T-helper 1 cell treated with Interleukin-12 subunit alpha and Interleukin-12 subunit beta and Interleukin-4 antibody, amounts not matched to agents 30 μg/mL and 1 μg/mL, for 36 hours (primary cell): Measurements from ENCODE around the gene CA5A.
A peak's percentile ranks its signal among the peaks of the same experiment; 100 is the strongest.

Experiments
- H3K27ac Mint-ChIP-seq: one replicate; pipeline ENCODE4 v1.8.0; 2021; ENCODE audit warnings: mild to moderate bottlenecking, mixed read lengths
- H3K27me3 Mint-ChIP-seq: one replicate; pipeline ENCODE4 v1.8.0; 2021; ENCODE audit warnings: low read depth, mixed read lengths
- H3K36me3 Mint-ChIP-seq: one replicate; pipeline ENCODE4 v1.8.0; 2021; ENCODE audit warnings: low read depth, mixed read lengths
- H3K4me1 Mint-ChIP-seq: one replicate; pipeline ENCODE4 v1.8.0; 2021; ENCODE audit warnings: low read depth, mixed read lengths
- H3K4me3 Mint-ChIP-seq: one replicate; pipeline ENCODE4 v1.8.0; 2021; ENCODE audit warnings: mild to moderate bottlenecking, moderate library complexity, mixed read lengths
- H3K9me3 Mint-ChIP-seq: one replicate; pipeline ENCODE4 v1.8.0; 2021; ENCODE audit warnings: mixed read lengths

CA5A gene

DNA sequence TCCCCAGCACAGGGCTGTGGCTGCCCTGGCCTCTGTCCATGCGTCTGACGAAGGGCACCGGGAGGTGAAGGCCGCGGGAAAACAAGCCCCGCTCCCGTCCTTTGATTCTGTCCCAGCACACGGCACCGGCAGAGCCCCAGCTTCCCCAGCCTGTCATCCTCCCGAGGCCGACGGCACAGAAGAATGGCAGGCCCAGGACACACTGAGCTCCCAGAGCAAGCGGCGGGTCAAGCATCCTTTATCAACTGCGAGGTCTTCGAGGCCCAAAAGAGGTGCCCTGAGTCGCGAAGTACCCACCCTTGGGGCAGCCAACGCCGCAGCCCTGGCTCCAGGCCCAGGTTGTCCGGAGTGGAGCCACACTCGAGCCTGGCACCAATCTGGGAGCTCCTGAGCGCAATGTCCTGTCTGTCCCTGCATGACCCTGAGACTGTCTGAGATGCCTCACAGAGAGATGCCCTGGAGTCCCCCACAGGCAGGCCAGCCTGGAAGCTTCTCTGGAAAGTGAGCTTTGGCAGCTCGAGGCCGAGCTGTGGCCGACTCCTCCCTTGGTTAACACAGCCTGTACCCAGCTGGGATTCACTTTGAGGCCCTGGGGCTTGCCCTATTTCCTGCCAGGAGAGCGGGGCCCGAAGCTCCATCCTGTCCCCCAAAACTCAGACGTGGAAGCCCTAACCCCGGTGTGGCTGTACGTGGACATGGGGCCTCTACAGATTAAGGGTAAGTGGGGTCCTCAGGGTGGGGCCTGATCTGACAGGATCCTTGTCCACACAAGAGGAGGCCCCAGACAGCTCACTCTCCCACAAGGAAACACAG, 90.3 kb downstream of the CA5A start:
- H3K9me3 Mint-ChIP-seq = no peaks in the 10 kb centered on the region
- H3K4me3 Mint-ChIP-seq = no peak overlapping the region
- no peak overlapping the region for H3K27ac Mint-ChIP-seq
- peaks cover 27% of the 10 kb centered on the region for H3K36me3 Mint-ChIP-seq
- peaks cover 14% of the 10 kb centered on the region for H3K4me1 Mint-ChIP-seq
- no peaks in the 10 kb centered on the region for H3K27me3 Mint-ChIP-seq

DNA sequence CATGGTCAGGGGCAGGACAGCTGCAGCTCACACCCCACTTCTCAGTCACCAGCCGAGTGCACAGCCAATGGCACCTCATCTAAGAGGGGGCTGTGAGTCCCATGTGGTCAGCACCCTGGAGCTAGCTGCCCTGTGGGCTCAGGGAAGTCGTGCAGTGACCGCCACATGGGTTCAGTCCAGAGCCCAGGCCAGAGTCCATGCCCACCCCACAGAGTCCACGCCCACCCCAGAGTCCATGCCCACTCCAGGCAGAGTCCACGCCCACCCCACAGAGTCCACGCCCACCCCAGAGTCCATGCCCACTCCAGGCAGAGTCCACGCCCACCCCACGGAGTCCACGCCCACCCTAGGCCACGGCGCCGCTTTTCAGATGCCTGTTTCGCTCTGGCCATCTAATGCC, 91.1 kb downstream of the CA5A start:
- Mint-ChIP-seq H3K27ac (no peak overlapping the region), H3K27me3 (no peaks in the 10 kb centered on the region), H3K4me1 (peaks cover 9% of the 10 kb centered on the region), H3K9me3 (no peaks in the 10 kb centered on the region), H3K4me3 (no peak overlapping the region), H3K36me3 (peaks cover 24% of the 10 kb centered on the region)

DNA sequence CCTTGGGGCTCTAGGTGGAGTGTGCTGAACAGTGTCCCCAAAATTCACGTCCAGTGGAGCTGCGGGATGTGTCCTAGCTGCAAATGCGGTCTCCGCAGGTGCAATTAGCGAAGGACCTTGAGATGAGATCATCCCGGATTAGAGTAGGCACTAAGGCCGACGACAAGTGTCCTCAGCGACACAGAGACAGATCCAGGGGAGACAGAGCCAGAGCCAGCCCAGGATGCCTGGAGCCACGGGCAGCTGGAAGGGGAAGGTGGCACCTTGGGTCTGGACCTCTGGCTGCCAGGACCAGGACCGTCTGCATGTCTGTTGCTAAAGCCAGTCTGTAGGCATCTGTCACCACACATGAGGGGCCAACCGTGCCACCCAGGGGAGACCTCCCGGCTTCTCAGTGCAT, 91.5 kb downstream of the CA5A start:
- Mint-ChIP-seq H3K4me3 (no peak overlapping the region), H3K36me3 (peaks cover 21% of the 10 kb centered on the region)

DNA sequence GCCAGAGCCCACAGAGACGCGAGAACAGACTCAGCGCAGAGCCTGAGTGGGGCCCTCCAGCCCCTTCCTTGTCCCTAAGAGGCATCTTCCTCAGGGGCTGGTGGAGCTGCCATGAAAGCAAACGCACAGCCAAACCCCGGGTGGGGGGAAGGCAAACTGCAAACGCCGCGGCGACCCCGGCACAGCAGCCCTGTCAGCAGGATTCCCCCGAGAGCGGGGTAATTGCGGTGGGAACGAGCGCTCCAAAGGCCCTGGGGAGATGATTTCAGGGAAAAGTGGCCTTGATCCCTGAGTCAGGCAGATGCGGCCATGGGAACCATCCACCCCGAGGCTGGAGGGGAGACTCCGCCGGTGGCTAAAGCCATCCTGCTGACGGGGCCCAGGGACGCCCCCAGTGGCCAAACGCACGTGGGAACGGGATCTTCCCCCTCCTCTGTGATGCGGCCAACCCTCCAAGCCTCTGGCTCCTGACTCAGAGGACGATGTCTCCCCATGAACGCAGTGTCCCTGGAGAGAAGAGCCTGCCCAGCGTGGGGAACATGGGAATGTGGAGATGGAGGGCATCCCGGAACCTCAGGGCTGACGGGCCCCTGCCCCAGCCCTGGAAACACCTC, 92.1 kb downstream of the CA5A start:
- no peak overlapping the region for H3K27ac Mint-ChIP-seq

More for the DNA sequence above, 91.5 kb downstream of the CA5A start:
- no peak overlapping the region for H3K27ac Mint-ChIP-seq
- peaks cover 9% of the 10 kb centered on the region for H3K4me1 Mint-ChIP-seq
- H3K9me3 Mint-ChIP-seq = no peaks in the 10 kb centered on the region
- no peaks in the 10 kb centered on the region for H3K27me3 Mint-ChIP-seq

DNA sequence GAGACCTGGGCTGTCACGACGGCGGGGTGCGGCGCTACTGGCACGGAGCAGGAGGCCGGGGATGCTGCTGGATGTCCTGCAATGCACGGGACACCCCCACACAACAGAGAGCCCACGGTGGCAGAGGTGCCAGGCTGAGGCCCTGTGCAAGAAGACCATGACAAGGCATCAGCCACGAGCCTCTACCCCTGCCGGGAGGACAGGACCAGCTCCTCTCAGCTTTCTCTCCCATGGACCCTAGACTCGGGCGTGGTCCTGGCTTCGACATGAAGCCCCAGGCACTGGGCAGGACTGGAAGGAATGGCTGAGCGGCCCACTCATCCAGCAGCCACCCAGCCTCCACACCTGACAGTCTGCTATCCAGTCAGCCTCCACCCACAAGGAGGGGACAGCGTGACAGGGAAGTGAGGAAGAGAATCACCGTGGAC, 92.6 kb downstream of the CA5A start:
- Mint-ChIP-seq H3K27ac (no peak overlapping the region), H3K9me3 (no peaks in the 10 kb centered on the region), H3K36me3 (peaks cover 18% of the 10 kb centered on the region), H3K4me1 (peaks cover 9% of the 10 kb centered on the region), H3K4me3 (no peak overlapping the region), H3K27me3 (no peaks in the 10 kb centered on the region)

More for the DNA sequence above, 92.1 kb downstream of the CA5A start:
- H3K9me3 Mint-ChIP-seq = no peaks in the 10 kb centered on the region
- no peaks in the 10 kb centered on the region for H3K27me3 Mint-ChIP-seq
- H3K4me1 Mint-ChIP-seq = peaks cover 9% of the 10 kb centered on the region
- H3K36me3 Mint-ChIP-seq = peaks cover 20% of the 10 kb centered on the region
- no peak overlapping the region for H3K4me3 Mint-ChIP-seq

DNA sequence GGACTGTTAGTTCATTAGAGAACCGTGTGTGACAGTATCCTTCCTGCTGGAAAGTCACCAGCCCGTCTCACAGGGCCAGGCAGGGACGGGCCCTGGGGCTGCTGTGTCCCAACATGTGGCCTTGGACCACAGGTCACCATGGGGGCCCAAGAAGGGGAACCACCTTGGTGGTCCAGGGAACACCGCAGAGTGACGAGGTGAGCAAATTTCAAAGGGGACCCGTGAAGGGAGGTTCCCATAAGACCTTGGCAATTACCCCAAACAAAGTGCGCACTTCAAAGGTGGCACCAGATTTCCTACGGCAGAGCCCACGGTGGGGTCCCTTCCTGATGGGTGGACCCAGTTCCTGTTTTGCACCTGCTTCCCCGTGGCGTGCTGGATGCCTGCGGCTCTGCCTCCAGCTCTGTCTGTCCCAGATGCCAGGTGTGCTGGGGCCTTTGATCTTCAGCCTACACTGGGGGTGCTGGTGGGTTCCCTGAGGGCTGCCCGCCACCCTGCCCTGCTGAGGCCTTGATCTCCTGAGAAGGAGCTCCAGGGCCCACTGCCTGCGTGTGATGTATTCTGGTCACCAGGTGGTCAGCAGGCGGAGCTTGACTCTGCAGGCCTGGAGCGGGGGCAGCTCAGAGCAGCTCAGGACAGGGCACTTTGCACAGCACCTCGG, 94.0 kb downstream of the CA5A start:
- Mint-ChIP-seq H3K9me3 (no peaks in the 10 kb centered on the region), H3K27ac (peak overlapping the region; percentile 20), H3K4me3 (no peak overlapping the region), H3K4me1 (peaks cover 6% of the 10 kb centered on the region), H3K27me3 (no peaks in the 10 kb centered on the region), H3K36me3 (peaks cover 14% of the 10 kb centered on the region)

DNA sequence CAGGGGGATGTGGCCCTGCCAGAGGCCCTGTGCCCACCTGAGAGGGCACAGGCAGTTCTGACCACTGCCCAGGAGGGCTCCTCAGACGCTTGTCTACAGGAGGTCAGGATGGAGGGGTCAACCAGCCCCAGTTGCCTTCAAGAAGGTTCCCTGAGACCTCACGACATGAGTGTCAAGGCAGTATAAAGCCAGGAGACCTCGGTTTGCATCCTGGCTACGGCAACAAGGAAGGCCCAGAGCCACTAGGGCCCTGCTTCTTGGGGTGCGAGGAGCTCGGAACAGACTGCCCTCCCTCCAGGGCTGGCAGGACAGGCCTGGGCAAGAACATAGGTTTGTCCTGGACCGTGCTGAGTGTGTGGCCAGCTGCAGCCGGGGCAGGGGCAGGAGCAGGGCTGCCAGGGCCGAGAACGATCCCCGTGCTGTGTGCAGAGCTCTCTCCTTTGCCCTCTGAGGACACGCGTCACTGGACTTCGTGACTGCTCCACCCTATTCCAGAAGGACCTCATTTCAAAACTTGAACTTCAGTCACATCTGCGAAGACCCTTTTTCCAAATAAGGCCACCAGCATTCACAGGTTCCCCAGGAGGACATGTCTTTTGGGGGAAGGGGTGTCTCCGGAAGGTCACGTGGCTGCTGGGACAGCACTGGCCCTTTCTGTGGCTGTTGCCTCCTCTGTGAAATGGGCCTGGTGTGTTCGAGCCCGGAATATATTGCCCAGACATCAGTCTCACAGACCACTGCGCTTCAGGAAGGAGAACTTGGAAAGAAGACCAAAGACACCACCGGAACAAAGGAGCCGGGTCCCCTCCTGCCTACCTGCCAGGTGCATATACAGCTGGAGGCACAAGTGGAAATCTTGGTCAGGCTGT, 94.8 kb downstream of the CA5A start:
- H3K9me3 Mint-ChIP-seq = no peaks in the 10 kb centered on the region
- H3K36me3 Mint-ChIP-seq = peaks cover 17% of the 10 kb centered on the region
- H3K4me1 Mint-ChIP-seq = peaks cover 9% of the 10 kb centered on the region
- H3K27ac Mint-ChIP-seq = no peak overlapping the region
- no peak overlapping the region for H3K4me3 Mint-ChIP-seq
- no peaks in the 10 kb centered on the region for H3K27me3 Mint-ChIP-seq

DNA sequence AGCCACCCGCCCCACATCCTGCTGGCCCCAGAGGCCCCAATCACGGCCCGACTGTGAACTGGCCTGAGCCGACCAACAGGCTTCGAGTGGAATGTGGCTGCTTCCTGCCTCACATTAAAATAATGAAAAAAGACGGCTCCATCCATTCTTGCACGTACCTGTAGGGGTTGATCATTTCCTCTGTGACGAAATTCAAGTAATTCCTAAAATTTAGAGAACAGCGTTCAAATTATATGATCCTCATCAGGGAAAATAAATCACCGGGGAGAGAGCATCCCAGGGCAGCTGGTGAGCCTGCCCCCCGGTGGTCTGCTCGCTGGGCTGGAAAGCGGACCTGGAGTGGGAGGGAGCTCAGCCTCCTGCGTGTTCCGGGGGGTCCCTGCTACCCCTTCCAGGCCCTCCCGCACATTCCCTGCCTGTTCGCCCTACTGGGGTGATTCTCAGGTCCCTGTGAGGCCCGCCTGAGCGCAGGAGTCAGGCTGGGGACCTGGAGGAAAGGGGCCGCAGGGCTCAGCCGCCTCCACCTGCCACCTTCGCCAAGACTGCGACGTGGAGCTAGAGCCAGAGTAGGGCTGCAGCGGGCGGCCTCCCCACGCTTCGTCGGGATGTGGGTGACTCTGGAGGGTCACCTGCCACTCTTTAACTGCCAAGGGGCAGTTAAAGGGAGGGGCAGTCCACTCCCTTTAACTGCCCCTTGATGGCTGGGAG, 95.9 kb downstream of the CA5A start:
- H3K4me1 Mint-ChIP-seq = peaks cover 9% of the 10 kb centered on the region
- no peak overlapping the region for H3K27ac Mint-ChIP-seq
- no peaks in the 10 kb centered on the region for H3K27me3 Mint-ChIP-seq
- H3K4me3 Mint-ChIP-seq = no peak overlapping the region
- peaks cover 22% of the 10 kb centered on the region for H3K36me3 Mint-ChIP-seq
- H3K9me3 Mint-ChIP-seq = no peaks in the 10 kb centered on the region

DNA sequence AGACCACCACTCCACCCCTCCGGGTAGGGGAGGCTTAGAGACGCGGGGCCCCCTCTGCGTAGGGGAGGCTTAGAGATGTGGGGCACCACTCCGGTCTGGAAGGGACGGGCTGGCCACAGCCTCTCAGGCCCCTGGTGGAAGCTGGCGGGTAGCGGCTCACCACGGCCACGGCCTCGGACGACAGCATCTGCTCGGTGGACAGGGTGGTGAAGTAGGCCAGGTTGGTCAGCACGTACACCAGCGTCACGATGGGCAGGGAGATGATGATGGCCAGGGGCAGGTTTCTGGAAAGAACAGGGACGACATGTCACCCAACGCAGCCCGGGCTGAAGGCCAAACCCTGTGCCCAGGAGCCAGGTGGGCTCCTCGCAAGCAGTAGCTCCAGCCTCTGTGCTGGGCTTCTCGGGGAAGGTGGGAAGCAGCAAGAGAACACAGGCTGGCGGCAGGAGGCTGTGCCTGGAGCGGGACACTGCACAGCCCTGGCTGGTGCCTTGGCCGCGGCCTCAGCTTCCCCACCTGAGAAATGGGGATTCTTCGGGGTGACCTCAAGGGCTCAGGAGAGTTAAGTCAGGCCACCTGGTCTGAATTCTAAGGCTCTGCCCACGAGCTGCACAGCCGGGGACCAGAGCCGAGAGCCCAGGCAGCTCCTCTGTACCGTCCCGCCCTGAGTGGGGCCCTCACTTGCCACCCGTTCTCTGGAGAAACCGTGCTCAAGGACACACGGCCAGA, 96.6 kb downstream of the CA5A start:
- H3K36me3 Mint-ChIP-seq = peaks cover 20% of the 10 kb centered on the region
- H3K27me3 Mint-ChIP-seq = no peaks in the 10 kb centered on the region
- H3K9me3 Mint-ChIP-seq = no peaks in the 10 kb centered on the region
- no peak overlapping the region for H3K27ac Mint-ChIP-seq
- peaks cover 9% of the 10 kb centered on the region for H3K4me1 Mint-ChIP-seq
- H3K4me3 Mint-ChIP-seq = no peak overlapping the region

DNA sequence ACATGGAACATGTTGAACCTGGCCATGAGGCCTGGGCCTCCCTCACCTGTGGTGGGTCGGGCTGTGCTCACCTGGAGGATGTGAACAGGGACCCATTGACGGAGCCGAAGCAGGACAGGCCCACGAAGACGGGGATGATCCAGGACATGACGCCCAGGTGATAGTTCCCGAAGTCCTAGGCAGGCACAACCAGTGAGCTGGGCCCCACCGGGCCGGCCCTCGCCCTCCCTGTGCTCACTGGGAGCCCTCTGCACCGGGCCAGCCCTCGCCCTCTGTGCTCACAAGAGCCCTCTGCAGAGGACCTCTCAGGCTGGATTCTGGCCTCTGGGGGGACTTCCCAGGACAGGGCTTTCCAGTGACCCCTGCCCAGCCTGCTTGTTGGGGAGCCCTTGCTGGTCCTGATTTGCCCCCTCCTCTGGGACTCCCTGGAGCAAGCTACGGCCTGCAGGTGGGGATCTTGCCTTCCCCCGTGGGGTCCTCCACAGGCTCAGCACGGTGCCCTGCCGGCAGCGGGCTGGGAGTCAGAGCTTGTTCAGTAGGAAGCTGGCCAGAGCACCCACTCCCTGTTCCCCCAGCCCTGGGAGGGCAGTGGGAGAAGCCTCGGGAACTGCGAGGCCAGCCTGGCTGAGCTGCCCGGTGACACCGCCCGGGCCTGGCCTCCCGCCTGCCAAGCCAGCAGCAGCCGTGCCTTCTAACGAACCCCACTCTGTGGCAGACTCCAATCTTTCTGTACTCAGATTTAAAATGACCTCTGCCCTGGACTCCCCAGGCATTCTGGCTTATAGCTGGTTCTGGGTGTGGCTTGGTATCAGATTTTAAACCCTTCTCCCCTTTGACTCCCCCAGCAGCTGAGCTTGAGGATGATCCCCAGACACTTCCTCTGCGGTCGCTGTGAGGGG, 97.4 kb downstream of the CA5A start:
- peaks cover 9% of the 10 kb centered on the region for H3K4me1 Mint-ChIP-seq
- no peak overlapping the region for H3K27ac Mint-ChIP-seq
- H3K27me3 Mint-ChIP-seq = no peaks in the 10 kb centered on the region
- no peak overlapping the region for H3K4me3 Mint-ChIP-seq
- no peaks in the 10 kb centered on the region for H3K9me3 Mint-ChIP-seq
- H3K36me3 Mint-ChIP-seq = peaks cover 24% of the 10 kb centered on the region
